Neural cell (in vitro differentiated cells): ENCODE data around the gene TRIM14. TPM values are rescaled to one million over a fixed set of nuclear protein-coding genes. Genes with fewer than 3 reads are reported as not detected.

Source experiments
- H2AFZ ChIP-seq: fragments of 200-600, 300-800 bp; sonication (generic), shearing (Covaris generic); 2 replicates; pipeline ENCODE4 v1.6.0; 2014; ENCODE audit warnings: low read depth, mild to moderate bottlenecking, antibody characterized with exemption, low read length, moderate library complexity
- H3F3A ChIP-seq: fragments of 200-600 bp; shearing (Covaris generic); 2 replicates; pipeline ENCODE4 v1.6.1; 2016; ENCODE audit warnings: mild to moderate bottlenecking, moderate library complexity, mixed read lengths, antibody characterized with exemption, low read length; ENCODE audit not compliant: insufficient read depth, poor library complexity, severe bottlenecking
- H3K27ac ChIP-seq: fragments of 200-600, 300-800 bp; sonication (generic), shearing (Covaris generic); 2 replicates; pipeline ENCODE4 v1.5.1; 2014; ENCODE audit warnings: mild to moderate bottlenecking, low read length, moderate library complexity
- H3K27me3 ChIP-seq: fragments of 300-800, 200-600 bp; sonication (generic), shearing (Covaris generic); 2 replicates; pipeline ENCODE4 v1.6.0; 2014; ENCODE audit warnings: mild to moderate bottlenecking, low read depth, low read length, moderate library complexity; ENCODE audit not compliant: insufficient read depth
- H3K36me3 ChIP-seq: fragments of 300-800, 200-600 bp; sonication (generic), shearing (Covaris generic); 2 replicates; pipeline ENCODE4 v1.5.1; 2014; ENCODE audit warnings: mild to moderate bottlenecking, antibody characterized with exemption, low read length, moderate library complexity; ENCODE audit not compliant: insufficient read depth
- H3K4me2 ChIP-seq: fragments of 300-800, 200-600 bp; sonication (generic), shearing (Covaris generic); 2 replicates; pipeline ENCODE4 v1.6.0; 2014; ENCODE audit warnings: mild to moderate bottlenecking, low read length
- H3K4me3 ChIP-seq: fragments of 300-800, 200-600 bp; sonication (generic), shearing (Covaris generic); 2 replicates; pipeline ENCODE4 v1.5.1; 2014; ENCODE audit warnings: mild to moderate bottlenecking, low read length, moderate library complexity
- H3K79me2 ChIP-seq: fragments of 200-600 bp; shearing (Covaris generic); replicated peaks from 2 replicates; pipeline ENCODE4 v1.6.0; 2014; ENCODE audit warnings: mild to moderate bottlenecking, low read length, moderate library complexity; ENCODE audit not compliant: insufficient read depth
- H3K9ac ChIP-seq: fragments of 300-800, 200-600 bp; sonication (generic), shearing (Covaris generic); 2 replicates; pipeline ENCODE4 v1.6.1; 2016; ENCODE audit warnings: mild to moderate bottlenecking, low read length, mixed read lengths
- H3K9me2 ChIP-seq: fragments of 200-600 bp; shearing (Covaris generic); 2 replicates; pipeline ENCODE4 v1.6.1; 2016; ENCODE audit warnings: mild to moderate bottlenecking, low read length, mixed read lengths; ENCODE audit not compliant: insufficient read depth
- H3K9me3 ChIP-seq: fragments of 200-600, 300-800 bp; sonication (generic), shearing (Covaris generic); 2 replicates; pipeline ENCODE4 v1.6.1; 2016; ENCODE audit warnings: mild to moderate bottlenecking, mixed run types, low read length, moderate library complexity, mixed read lengths
- H4K20me1 ChIP-seq: fragments of 200-600 bp; shearing (Covaris generic); 2 replicates; pipeline ENCODE4 v1.6.1; 2016; ENCODE audit warnings: mild to moderate bottlenecking, mixed run types; ENCODE audit not compliant: insufficient read depth
- CTCF ChIP-seq: fragments of 450-650 bp; IDR thresholded peaks from 2 replicates; pipeline ENCODE4 v1.5.1; 2014; ENCODE audit warnings: antibody characterized with exemption, mild to moderate bottlenecking, moderate library complexity; ENCODE audit not compliant: poor library complexity, severe bottlenecking
- EP300 ChIP-seq: fragments of 450-650 bp; conservative IDR thresholded peaks from 2 replicates; pipeline ENCODE4 v1.6.1; 2014; ENCODE audit warnings: antibody characterized with exemption, mild to moderate bottlenecking, moderate library complexity; ENCODE audit not compliant: poor library complexity, severe bottlenecking
- EZH2 ChIP-seq: fragments of 200-600, 300-800 bp; shearing (Covaris generic), sonication (generic); IDR thresholded peaks from 2 replicates; pipeline ENCODE4 v1.6.1; 2014; ENCODE audit warnings: antibody characterized with exemption, low read length, borderline replicate concordance, mild to moderate bottlenecking; ENCODE audit not compliant: insufficient read depth, poor library complexity, severe bottlenecking
- MXI1 ChIP-seq: fragments of 450-650 bp; conservative IDR thresholded peaks from 2 replicates; pipeline ENCODE4 v1.6.1; 2014; ENCODE audit warnings: antibody characterized with exemption, mild to moderate bottlenecking; ENCODE audit not compliant: poor library complexity, severe bottlenecking
- POLR2AphosphoS5 ChIP-seq: IDR thresholded peaks from 2 replicates; pipeline ENCODE4 v1.6.1; 2012
- RAD21 ChIP-seq: fragments of 450-650 bp; conservative IDR thresholded peaks from 2 replicates; pipeline ENCODE4 v1.6.1; 2014; ENCODE audit warnings: antibody characterized with exemption, mild to moderate bottlenecking, moderate library complexity
- SMC3 ChIP-seq: fragments of 450-650 bp; conservative IDR thresholded peaks from 2 replicates; pipeline ENCODE4 v1.6.1; 2014; ENCODE audit warnings: antibody characterized with exemption, mild to moderate bottlenecking, moderate library complexity; ENCODE audit not compliant: poor library complexity
- TAF1 ChIP-seq: IDR thresholded peaks from 2 replicates; pipeline ENCODE4 v1.6.1; 2012; ENCODE audit warnings: low read depth
- polyA plus RNA-seq: library from polyadenylated mRNA; depleted of rRNA; stranded (reverse); fragments of >200 nt; gene quantifications from 2 replicates; pipeline ENCODE4 v1.2.3, GENCODE V29; 2014

TRIM14 gene
- polyA plus RNA-seq, 1 donor from 2014 or later = not detected

GRCh38 chr9:98024702-98025101 lies 94.3 kb downstream of the TRIM14 start:
- Histone ChIP-seq H4K20me1 (no peaks in the 10 kb centered on the region), H3K36me3 (no peaks in the 10 kb centered on the region), H3F3A (no peaks in the 10 kb centered on the region), H3K9ac (no peak overlapping the region), H3K4me2 (no peak overlapping the region), H3K27me3 (no peaks in the 10 kb centered on the region), H2AFZ (no peak overlapping the region), H3K79me2 (no peaks in the 10 kb centered on the region), H3K27ac (no peak overlapping the region), H3K9me2 (no peaks in the 10 kb centered on the region), H3K9me3 (no peaks in the 10 kb centered on the region), H3K4me3 (no peak overlapping the region)
- TF ChIP-seq SMC3 = no peak

DNA sequence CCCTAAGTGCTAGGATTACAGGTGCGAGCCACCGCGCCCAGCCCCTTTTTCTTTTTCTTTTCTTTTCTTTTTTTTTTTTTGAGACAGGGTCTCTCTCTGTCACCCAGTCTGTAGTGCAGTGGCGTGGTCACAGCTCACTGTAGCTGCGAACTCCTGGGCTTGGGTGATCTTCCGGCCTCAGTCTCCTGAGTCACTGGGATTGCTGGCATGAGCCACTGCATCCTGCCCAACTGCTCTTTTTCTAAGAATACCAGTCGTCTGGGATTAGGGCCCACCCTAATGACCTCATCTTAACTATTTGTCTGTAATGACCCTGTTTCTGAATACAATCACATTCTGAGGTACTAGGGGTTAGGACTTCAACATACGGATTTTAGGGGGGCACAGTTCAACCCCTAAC lies 96.6 kb downstream of the TRIM14 start:
- no peaks in the 10 kb centered on the region for H3F3A ChIP-seq
- no peaks in the 10 kb centered on the region for H3K79me2 ChIP-seq
- no peaks in the 10 kb centered on the region for H3K36me3 ChIP-seq
- no peak overlapping the region for H2AFZ ChIP-seq
- H3K9ac ChIP-seq = no peak overlapping the region
- H3K4me2 ChIP-seq = no peak overlapping the region
- no peak for TF ChIP-seq MXI1
- TF ChIP-seq POLR2AphosphoS5 = no peak
- no peak for TF ChIP-seq EZH2
- TF ChIP-seq CTCF = no peak
- TF ChIP-seq TAF1 = no peak
- no peak for TF ChIP-seq EP300
- no peak for TF ChIP-seq RAD21
- no peaks in the 10 kb centered on the region for H4K20me1 ChIP-seq
- no peaks in the 10 kb centered on the region for H3K9me2 ChIP-seq
- no peak overlapping the region for H3K4me3 ChIP-seq
- no peaks in the 10 kb centered on the region for H3K9me3 ChIP-seq
- no peaks in the 10 kb centered on the region for H3K27me3 ChIP-seq
- H3K27ac ChIP-seq = no peak overlapping the region

GRCh38 chr9:98021306-98022040 lies 97.5 kb downstream of the TRIM14 start:
- Histone ChIP-seq H2AFZ (no peak overlapping the region), H3K4me2 (no peak overlapping the region), H3K36me3 (no peaks in the 10 kb centered on the region), H3F3A (no peaks in the 10 kb centered on the region), H3K9ac (no peak overlapping the region), H3K9me3 (no peaks in the 10 kb centered on the region), H3K4me3 (no peak overlapping the region), H3K79me2 (no peaks in the 10 kb centered on the region), H3K9me2 (no peaks in the 10 kb centered on the region), H4K20me1 (no peaks in the 10 kb centered on the region), H3K27me3 (no peaks in the 10 kb centered on the region), H3K27ac (no peak overlapping the region)
- no peak for TF ChIP-seq TAF1
